Measurements from ENCODE around the gene CLEC16A.

The CLEC16A gene

DNA sequence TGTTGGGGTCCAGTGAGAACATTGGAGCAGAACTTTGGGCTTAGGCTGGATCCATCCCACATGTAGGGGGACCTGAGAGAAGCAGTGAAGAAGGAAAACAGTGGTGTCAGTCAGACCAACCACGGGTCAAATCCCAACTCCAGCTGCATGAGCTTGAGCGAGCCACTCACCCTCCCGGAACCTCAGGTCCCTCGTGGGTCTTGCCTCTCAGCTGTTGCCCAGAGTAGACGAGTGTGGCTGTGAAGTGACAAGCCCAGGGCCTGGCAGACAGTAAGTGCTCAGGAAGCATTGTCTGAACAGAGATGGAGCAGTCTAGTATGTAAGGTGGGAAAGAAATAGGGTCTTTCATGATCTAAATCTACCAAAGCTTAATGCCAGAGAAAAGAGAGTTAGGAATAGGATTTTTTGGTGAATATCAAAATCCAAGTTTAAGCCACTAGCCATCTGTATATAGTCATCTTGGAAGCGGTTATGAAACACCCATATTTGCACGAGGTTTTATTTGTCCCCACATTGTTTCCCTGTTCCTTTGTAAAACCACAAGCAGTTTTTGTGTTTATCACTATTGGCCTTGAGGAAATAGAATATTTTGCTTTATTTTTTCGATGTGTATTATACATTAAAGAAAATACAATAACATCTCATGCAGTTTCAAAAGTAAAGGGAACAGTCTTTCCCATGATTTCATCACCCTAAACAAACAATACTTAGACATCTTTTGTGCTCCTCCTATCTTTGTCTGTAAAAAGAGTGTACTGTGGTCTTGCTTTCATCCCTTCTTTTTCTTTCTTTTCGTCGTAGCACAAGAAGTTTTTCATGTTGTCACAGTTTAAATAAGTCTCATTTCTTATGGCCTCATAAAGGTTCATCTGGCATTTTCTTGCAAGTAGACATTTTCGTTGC lies 112.0 kb downstream of the CLEC16A start:
- no peak for DNase-seq (ENCODE audit: extremely low read depth in 1 of 2, low read depth in 1 of 2)

DNA sequence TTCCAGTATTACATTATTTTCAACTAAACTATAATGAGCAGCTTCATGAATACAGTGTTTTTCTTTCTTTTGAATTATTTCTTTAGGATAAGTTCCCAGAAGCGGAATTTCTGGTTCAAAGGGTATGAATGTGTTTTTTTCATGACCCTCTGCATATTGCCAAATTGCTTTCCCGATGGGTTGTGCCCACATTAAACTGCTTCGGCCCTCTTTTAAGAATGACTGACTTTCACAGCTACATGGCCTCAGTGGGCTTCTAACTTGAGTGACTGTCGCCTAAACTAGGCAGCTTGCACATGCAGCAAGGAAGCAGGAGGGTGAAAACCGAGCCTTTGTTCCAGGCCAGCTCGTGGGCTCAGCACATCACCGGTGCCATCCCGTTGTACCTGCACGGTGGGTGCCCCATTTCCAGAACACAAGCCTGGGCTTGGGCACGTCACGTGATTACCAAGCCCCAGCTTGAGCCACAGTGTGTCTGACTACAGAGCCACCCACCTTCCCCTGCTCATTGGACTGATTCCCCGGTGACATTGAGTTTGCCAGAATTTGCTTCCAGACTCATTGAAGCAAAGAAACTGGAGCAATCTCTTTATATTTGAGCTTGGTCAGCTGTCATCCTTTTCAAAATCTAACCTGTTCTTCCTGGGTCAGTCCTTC lies 112.8 kb downstream of the CLEC16A start:
- DNase-seq (ENCODE audit: extremely low read depth in 1 of 2, low read depth in 1 of 2) = no peak

DNA sequence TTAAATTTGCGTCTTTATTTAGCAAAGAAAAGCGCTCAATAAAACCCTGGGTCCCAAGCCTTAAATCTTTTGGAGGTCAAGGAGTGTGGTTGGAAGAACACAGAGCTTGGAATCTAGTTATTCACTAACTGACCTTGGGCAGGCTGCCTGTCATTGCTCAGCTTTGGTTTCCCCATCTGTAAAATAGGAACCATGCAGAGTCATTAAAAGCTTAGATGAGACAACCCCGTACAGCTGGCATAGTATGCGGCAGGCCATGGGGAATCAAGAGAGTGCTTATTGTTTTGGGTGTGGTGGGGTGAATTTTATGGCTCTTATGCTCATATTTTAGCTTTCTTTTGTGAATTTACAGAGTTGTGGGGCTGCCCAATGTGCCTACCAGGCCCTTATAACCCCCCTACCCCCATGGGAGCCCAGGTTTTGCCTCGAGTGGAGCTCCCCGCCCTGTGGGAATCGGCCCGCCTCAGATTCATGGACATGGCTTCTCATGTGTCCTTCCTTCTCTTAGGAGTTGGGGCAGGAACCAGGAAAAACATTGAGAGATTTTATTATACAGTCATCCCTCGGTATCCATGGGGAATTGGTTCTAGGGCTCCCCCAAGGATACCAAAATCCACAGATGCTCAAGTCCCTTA lies 113.5 kb downstream of the CLEC16A start:
- DNase-seq (ENCODE audit: extremely low read depth in 1 of 2, low read depth in 1 of 2) = no peak

DNA sequence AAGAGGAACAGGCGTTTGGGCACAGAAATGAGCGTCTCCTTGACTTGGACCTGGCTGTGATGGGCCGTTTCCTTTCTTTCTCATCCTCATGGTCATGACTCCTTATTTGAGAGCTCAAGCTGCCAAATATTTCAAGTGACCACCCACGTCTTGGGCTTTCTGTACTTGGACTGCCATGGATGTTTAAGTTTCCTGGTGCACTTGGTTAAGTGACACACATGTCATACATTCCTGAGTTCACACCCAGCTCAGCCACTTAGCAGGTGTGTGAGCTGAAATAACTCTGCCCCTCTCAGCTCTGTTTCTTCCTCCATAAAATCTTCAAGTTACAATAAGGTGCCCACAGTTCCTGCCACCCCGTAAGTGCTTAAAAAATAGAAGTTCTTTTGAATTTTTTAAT lies 114.5 kb downstream of the CLEC16A start:
- no peak for DNase-seq (ENCODE audit: extremely low read depth in 1 of 2, low read depth in 1 of 2)

DNA sequence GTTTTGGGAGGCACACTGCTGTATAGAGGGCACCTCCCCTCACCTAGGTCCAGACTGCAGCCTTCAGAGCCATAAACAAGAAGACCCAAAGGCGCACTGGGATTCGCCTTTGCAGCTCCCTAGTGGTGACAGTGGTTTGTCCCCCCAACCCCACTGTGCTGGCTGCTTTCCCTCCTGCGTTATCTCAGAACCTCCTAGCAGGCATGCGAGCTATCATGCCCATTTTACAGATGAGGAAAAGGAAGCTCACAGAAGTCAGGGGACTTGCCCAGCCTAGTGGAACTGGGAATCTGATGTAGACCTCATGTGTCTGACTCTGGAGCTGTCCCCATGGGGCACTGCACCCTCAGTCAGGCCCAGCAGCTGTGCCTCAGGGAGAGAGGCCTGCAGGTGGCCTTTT lies 115.2 kb downstream of the CLEC16A start:
- DNase-seq (ENCODE audit: extremely low read depth in 1 of 2, low read depth in 1 of 2) = no peak

DNA sequence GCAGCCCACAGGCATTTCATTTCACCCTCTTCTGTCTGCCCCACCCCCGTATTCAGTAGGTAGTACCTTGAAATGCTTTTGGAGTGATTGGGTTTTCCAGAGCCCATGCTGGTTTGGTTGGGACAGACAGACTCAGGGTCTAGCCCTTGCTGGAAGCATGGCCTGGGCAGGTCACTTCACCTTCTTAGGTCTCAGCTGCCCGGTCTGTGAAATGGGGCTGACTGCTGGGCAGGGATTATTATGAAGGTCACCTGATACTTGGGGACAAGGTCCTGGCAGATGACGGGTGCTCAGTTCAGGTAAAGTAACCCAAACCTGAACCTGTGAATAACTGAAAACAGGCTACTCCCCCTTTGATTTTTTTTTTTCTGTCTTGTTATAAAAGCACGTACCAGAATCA lies 116.0 kb downstream of the CLEC16A start:
- DNase-seq (ENCODE audit: extremely low read depth in 1 of 2, low read depth in 1 of 2) = no peak

DNA sequence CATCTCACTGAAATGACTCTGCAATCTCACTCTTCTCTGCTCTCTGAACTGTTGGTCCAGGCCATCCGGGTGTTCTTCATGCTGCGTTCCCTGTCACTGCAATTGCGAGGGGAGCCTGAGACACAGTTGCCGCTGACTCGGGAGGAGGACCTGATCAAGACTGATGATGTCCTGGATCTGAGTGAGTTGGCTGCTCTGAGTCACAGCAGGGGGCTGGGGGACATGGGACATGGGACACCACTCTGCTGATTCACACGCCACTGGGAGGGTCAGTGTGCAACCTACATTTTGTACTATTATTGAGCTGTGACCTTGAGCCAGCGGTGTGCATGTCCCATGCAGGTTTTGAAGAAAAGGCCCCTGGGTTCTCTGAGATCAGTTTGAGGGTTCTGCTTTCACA lies 116.5 kb downstream of the CLEC16A start:
- no peak for DNase-seq (ENCODE audit: extremely low read depth in 1 of 2, low read depth in 1 of 2)

DNA sequence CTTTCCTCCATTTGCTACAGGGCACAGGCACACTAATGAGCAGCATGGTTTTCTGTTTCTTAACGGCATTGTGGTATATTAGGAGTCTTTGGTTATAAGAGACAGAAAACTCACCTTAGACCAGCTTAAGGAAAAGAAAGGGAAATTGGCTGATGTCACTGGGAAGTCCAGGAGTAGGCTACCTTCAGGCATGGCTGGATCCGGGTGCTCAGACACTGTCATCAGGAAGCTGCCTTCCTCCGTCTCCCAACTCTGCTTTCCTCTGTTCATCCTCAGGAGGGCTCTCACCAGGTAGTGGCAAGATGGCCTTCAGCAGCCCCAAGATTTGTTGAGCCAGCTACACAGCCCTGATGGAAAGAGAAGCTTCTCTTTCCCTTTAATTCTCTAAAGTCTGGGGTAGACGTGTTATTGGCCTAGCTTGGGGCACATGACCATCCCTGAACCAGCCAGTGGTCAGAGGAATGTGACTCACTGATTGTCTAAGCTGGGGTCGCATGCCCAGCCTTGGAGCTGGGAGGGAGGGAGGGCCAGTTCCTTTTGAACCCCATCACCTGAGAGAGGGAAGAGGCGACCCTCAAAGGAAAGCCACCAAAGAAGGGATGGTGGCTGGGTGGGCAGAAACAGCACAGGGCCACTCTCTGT lies 117.4 kb downstream of the CLEC16A start:
- DNase-seq (ENCODE audit: extremely low read depth in 1 of 2, low read depth in 1 of 2) = no peak

DNA sequence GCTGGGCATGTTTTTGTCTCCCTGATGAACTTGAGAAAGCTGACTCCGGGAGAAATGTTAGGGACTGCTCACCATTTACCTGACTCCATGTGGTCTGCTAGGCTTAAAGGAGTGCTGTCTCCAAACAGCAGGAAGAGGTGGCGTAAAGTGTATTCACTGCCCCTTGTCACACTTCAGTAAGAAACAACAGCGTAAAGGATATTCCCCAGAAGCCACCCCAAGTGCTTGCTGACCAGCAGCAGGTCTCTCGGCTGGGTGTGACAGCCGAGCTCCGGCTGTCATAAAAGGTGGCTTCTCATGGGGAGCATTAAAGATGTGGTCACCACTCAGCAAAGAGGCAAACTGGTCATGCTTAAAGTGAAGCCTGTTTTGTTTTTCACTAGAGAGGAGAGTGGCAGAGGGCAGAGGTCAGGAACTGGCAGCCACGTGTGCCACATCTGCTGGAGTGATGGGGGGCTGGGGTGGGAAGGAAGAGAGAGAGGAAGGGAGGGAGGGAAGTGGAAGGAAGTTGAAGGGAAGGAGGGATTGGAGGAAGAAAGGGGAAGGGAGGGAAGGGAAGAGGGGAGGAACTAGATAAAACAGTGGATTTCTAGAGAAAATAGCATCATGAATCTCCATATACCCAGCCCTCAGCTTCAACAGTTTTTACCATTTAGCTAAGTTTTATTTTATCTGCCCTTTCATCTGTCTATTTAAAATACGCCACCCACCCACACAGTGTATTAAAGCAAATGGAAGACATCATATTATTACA lies 119.3 kb downstream of the CLEC16A start:
- no peak for DNase-seq (ENCODE audit: extremely low read depth in 1 of 2, low read depth in 1 of 2)

DNA sequence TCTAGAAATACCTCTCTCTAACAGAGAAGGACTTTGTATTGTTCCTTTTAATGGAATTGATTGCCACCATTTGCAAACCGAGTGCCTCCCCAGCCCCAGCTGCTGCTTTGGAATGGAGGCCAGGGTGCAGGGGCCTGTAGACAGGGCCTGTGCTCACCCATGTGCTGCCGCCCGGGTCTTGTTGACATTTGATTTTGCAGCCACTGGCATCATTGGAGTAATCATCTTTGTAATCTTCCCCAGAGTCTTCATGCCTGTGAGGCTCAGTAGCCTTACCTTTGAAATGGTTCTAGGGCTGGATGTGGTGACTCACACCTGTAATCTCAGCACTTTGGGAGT lies 119.8 kb downstream of the CLEC16A start:
- DNase-seq (ENCODE audit: extremely low read depth in 1 of 2, low read depth in 1 of 2) = no peak

DNA sequence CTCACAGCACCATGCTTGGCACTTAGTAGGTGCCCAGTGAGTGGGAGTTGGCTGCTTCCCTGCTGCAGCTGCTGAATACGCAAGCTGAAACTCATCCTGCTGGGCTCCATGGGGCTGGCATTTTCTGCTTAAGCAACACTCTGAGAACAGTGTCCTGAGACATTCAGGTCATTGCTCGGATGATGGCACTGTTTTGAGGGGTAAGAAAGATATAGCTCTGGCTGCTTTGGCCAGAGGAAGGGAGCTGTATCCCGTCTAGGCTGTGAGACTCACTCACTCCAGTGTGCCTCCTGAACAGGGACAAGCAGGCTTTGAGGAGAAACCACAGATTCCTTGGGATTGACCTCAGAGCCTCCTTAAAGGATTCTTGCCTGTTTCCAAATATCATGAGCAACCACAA lies 120.5 kb downstream of the CLEC16A start:
- no peak for DNase-seq (ENCODE audit: extremely low read depth in 1 of 2, low read depth in 1 of 2)

DNA sequence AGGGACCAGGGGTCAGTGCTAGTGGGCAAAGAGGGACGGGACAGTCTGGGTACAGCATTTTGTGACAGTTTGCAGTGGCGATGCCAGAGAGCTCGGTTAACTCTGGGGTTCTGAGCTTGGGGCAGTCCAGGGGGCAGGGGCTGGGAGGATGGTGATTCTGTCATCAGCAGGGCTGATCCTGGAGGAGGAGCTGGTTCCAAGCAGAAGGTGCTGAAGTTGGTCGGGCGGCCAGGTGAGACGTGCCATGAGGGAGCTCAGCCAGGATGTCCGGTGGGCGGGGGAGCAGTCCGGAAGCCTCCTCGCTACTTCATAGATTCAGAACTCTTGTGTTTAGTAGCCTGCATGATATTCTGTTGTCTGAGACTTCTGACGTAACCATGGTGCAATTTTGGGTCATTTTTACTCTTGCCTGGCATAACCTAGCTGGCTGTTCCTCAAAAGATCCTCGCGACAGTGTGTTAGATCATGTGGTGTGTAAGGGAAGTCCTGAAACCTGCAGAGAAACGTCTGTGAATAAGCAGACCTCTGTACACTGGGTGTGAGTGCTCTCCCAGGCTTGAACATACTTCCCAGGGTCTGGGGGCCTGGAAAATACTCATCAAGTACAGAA lies 122.0 kb downstream of the CLEC16A start:
- no peak for DNase-seq (ENCODE audit: extremely low read depth in 1 of 2, low read depth in 1 of 2)

DNA sequence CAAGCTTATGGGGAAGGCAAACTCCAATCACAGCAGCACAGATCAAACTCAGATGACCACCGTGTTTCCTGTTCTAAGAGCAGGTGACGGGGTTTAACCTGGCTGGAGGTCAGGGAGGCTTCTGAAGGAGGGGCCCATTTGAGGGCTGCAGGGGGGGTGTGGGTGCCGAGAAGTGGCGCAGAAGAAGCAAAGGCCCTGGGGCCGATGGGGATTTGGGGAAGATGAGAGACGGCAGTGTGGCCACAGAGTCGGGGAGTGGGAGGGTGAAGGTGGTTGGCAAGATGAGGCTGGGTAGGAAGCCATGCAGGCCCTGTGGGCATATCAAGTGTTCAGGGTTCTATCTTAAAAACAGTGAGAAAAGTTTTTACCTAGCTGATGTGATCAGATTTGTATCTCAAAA lies 122.9 kb downstream of the CLEC16A start:
- no peak for DNase-seq (ENCODE audit: extremely low read depth in 1 of 2, low read depth in 1 of 2)

DNA sequence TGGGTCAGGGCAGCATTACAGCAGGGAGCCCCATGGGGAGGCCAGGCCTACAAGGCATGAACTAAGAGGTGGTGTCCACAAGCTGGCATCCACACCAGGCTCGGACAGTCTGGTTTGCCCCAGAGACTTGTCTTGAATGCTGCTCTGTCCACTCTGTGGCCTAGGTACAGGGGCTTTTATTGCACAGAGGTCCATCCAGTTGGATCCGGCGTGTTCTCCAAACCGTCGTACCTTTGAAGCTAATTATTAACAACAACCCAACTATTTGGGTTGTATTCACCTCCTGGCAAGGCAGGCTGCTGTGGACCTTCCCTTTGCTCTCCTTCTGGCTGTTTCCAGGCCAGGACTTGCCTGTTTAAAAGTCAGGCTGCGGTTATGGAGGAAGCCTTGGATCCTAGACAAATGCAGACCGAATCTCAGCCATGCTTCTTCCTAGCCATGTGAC lies 123.4 kb downstream of the CLEC16A start:
- no peak for DNase-seq (ENCODE audit: extremely low read depth in 1 of 2, low read depth in 1 of 2)

DNA sequence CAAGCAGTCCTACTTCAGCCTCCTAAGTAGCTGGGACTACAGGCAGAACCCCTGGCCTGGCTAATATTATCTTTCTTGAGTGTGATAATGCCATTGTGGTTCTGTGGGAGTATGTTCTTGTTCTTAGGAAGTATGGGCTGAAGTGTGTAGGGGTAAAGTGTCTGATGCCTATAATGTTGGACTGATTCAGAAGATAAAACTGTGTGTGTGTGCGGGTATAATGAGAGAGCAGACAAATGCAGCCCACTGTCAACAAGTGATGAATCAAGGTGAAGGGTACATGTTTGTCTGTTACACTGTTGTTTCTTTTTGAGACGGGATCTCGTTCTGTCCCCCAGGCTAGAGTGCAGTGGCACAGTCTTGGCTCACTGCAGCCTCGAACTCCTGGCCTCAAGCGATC lies 127.5 kb downstream of the CLEC16A start:
- DNase-seq (ENCODE audit: extremely low read depth in 1 of 2, low read depth in 1 of 2) = no peak

DNA sequence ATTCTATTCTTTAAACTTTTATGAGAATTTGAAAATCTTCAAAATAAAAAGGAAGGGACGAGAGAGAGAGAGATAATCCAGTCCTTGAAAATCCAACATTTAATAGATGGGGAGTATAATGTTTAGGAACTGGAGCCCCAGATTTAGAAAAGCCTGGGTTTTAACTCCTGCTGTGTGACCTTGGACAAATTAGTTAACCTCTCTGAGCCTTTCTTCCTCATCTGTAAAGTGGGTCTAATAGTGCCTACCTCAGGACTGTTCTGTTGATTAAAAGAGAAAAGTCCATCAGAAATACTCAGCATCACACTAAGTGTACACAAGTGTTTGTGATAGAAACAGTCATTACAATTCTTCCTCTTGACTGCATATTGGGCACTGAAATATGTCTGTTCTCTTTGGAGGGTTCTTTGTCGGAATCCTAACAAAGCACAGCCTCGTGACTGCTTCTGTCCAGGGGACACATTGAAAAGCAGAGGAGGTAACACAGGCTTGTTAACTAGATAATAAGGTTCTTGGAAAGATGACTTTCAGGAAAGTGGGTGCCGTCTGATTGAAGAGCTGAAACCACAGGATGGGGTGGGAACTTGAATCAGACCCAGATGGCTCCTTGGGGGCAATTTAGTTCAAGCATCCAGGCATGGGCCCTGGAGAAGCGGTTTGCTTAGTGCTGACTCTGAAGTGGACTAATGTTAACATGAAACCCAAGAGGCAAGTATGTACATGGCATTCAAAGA lies 128.2 kb downstream of the CLEC16A start:
- DNase-seq (ENCODE audit: extremely low read depth in 1 of 2, low read depth in 1 of 2) = no peak

DNA sequence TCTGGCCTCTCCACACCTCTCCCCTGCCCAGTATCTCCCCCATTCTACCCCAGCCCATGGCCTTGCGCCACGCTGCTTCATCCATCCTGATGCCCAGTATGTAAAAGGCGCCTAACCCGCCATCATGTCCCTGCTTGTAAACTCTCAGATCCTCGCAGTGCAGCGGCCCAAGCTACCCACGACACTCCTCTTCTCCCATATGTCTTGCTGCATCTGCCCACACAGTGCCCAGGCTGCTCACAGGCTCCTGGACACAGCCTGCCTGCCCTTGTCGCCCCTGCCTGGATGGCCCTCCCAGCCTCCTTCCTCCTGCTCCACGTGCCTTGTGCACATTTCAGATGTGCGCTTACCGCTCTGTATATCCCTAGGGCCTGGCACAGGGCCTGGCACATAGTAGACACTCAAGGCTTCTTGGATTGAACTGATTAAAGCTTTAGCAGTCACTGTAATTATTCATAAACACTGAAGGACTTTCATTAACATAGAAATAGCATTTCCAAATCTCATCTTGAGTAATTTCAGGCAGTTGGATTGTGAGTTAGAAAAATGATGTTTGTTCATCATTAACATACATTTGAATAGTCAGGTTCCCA lies 129.1 kb downstream of the CLEC16A start:
- DNase-seq (ENCODE audit: extremely low read depth in 1 of 2, low read depth in 1 of 2) = no peak

DNA sequence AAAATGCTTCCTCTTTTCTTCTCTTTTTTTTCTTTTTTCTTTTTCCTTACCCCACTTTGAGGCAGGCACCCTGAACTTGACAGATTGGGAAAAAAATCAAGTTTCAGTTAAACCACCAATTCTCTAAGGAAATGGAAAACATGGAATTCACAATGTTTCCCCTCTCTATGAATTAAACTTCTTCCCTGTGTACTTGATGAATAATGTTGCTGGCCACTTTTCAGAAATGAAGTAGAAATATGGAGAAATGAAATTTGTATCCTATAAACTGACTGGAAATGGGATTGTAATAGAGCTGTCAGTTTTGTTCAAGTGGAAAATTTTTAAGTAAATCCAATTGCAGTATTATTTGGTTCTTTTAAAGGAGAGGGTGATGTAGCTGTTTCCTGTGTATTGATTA lies 129.8 kb downstream of the CLEC16A start:
- DNase-seq (ENCODE audit: extremely low read depth in 1 of 2, low read depth in 1 of 2) = no peak

DNA sequence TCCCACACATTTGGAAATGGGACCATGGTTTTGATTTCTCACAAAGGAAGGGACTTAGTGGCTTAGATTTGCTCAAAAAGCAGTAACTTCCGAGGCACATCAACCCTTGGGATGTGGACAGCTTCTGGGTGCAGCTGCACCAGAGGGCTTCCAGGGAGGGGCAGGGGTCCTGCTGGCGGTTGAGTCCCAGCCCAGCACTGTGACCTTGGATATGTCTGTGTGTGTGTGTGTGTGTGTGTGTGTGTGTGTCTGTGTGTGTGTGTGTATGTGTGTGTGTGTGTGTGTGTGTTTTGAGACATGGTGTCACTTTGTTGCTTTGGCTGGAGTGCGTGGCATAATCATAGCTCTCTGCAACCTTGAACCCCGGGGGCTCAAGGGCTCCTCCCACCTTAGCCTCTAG lies 130.8 kb downstream of the CLEC16A start:
- DNase-seq (ENCODE audit: extremely low read depth in 1 of 2, low read depth in 1 of 2) = no peak

Data from activated CD8-positive, alpha-beta memory T cell treated with anti-CD3 and anti-CD28 coated beads for 1 hour (primary cell).